H1 (cell line): Measurements from ENCODE around the gene ACY1. TPM values are rescaled to one million over a fixed set of nuclear protein-coding genes. Genes with fewer than 3 reads are reported as not detected.

Source experiments
- CTCF ChIA-PET: fragments of 300-600 bp; sonication (Branson Sonifier 250); formaldehyde crosslinking; loops from one replicate; lab custom pipeline; 2021; ENCODE audit not compliant: partially characterized antibody; lab: Charles Lee
- POLR2A ChIA-PET: fragments of 300-600 bp; sonication (Branson Sonifier 250); formaldehyde crosslinking; loops from one replicate; lab custom pipeline; 2021; ENCODE audit warnings: inconsistent platforms; ENCODE audit not compliant: partially characterized antibody; lab: Charles Lee
- DNase-seq, 2 experiments: peaks; one replicate each; pipeline versions ENCODE4 v3.0.0 to v3.0.0-alpha.2; 2010 to 2022; ENCODE audit warnings: low spot score in 2 of 2, low read depth in 1 of 2, mixed read lengths in 1 of 2
- FAIRE-seq: peaks from 2 replicates; lab custom pipeline; 2011; peaks lifted over from hg19 to GRCh38; lab: Jason Lieb, UNC
- H2AFZ ChIP-seq: 2 replicates; pipeline ENCODE4 v1.8.1; 2012; ENCODE audit warnings: low read length, inconsistent platforms
- H2AK5ac ChIP-seq: 2 replicates; pipeline ENCODE4 v1.6.1; 2013; ENCODE audit warnings: low read depth, low read length
- H2BK120ac ChIP-seq: replicated peaks from 2 replicates; pipeline ENCODE3; 2013; ENCODE audit warnings: low read depth, low read length, inconsistent platforms
- H2BK12ac ChIP-seq: 2 replicates; pipeline ENCODE4 v1.6.1; 2013; ENCODE audit warnings: low read depth, low read length
- H2BK15ac ChIP-seq: 2 replicates; pipeline ENCODE4 v1.6.1; 2013; ENCODE audit warnings: low read length
- H2BK20ac ChIP-seq: 2 replicates; pipeline ENCODE4 v1.6.1; 2013; ENCODE audit warnings: low read length
- H2BK5ac ChIP-seq: 2 replicates; pipeline ENCODE4 v1.6.1; 2013; ENCODE audit warnings: low read depth, low read length
- H3K14ac ChIP-seq: 2 replicates; pipeline ENCODE4 v1.6.1; 2013; ENCODE audit warnings: inconsistent platforms; ENCODE audit not compliant: insufficient read length
- H3K18ac ChIP-seq: 2 replicates; pipeline ENCODE4 v1.6.1; 2013; ENCODE audit warnings: low read length; ENCODE audit errors: extremely low read depth
- H3K23ac ChIP-seq: 2 replicates; pipeline ENCODE4 v1.6.1; 2013; ENCODE audit warnings: inconsistent platforms; ENCODE audit not compliant: insufficient read length
- H3K23me2 ChIP-seq: 2 replicates; pipeline ENCODE4 v1.6.1; 2013; ENCODE audit warnings: low read depth, low read length
- H3K27ac ChIP-seq: 2 replicates; pipeline ENCODE4 v1.6.1; 2011; ENCODE audit warnings: low read depth, low read length, inconsistent platforms
- H3K27me3 ChIP-seq, 4 experiments: replicated peaks in 1 of 4; 1 replicate in 1 of 4; 2 replicates in 3 of 4; pipeline versions ENCODE4 v1.6.1 to v1.8.1; 2011 to 2013; ENCODE audit warnings: low read length in 3 of 4, mild to moderate bottlenecking in 3 of 4, inconsistent platforms in 2 of 4, mixed read lengths in 2 of 4, moderate library complexity in 1 of 4; ENCODE audit not compliant: control insufficient read depth in 3 of 4, insufficient read depth in 3 of 4; ENCODE audit errors: extremely low read depth in 1 of 4
- H3K36me3 ChIP-seq, 4 experiments: 2 replicates each; pipeline versions ENCODE4 v1.6.1 to v1.8.1; 2011 to 2013; ENCODE audit warnings: mild to moderate bottlenecking in 4 of 4, low read length in 3 of 4, moderate library complexity in 2 of 4, control low read depth in 1 of 4, inconsistent platforms in 1 of 4; ENCODE audit not compliant: insufficient read depth in 4 of 4, control insufficient read depth in 2 of 4
- H3K4ac ChIP-seq: replicated peaks from 2 replicates; pipeline ENCODE3; 2013; ENCODE audit warnings: low read length, low read depth, mixed read lengths, inconsistent platforms; ENCODE audit not compliant: insufficient read length
- H3K4me1 ChIP-seq, 4 experiments: replicated peaks in 1 of 4; 1 replicate in 1 of 4; 2 replicates in 3 of 4; pipeline versions ENCODE4 v1.6.1 to v1.8.1; 2011 to 2013; ENCODE audit warnings: low read length in 3 of 4, inconsistent platforms in 2 of 4, mixed read lengths in 1 of 4; ENCODE audit not compliant: insufficient read depth in 4 of 4, control insufficient read depth in 3 of 4
- H3K4me2 ChIP-seq, 2 experiments: 2 replicates each; pipeline versions ENCODE4 v1.6.1 to v1.8.1; 2011 to 2013; ENCODE audit warnings: low read depth in 2 of 2, low read length in 2 of 2, control low read depth in 1 of 2, inconsistent platforms in 1 of 2, mild to moderate bottlenecking in 1 of 2; ENCODE audit not compliant: insufficient read depth in 1 of 2
- H3K4me3 ChIP-seq, 4 experiments: fragments of 200-600, 300-600 bp in 1 of 4; sonication (generic), shearing (Covaris generic), sonication (Bioruptor Twin) in 1 of 4; 2 replicates each; pipeline versions ENCODE4 v1.5.1 to v1.8.1; 2011 to 2016; ENCODE audit warnings: low read length in 4 of 4, low read depth in 3 of 4, control low read depth in 2 of 4, inconsistent platforms in 2 of 4, mild to moderate bottlenecking in 2 of 4, mixed read lengths in 1 of 4, moderate library complexity in 1 of 4; ENCODE audit not compliant: insufficient read depth in 2 of 4; ENCODE audit errors: extremely low read depth in 1 of 4
- H3K56ac ChIP-seq: replicated peaks from 2 replicates; pipeline ENCODE3; 2013; ENCODE audit warnings: low read depth, mild to moderate bottlenecking, mixed read lengths, low read length, inconsistent platforms; ENCODE audit not compliant: insufficient read length
- H3K79me1 ChIP-seq: 2 replicates; pipeline ENCODE4 v1.6.1; 2013; ENCODE audit warnings: low read depth, low read length, control low read depth
- H3K79me2 ChIP-seq, 2 experiments: 2 replicates each; pipeline versions ENCODE4 v1.6.1 to v1.8.1; 2012 to 2013; ENCODE audit warnings: low read length in 2 of 2, mild to moderate bottlenecking in 2 of 2, inconsistent platforms in 1 of 2; ENCODE audit not compliant: insufficient read depth in 2 of 2, control insufficient read depth in 1 of 2
- H3K9ac ChIP-seq, 4 experiments: replicated peaks in 1 of 4; 1 replicate in 1 of 4; 2 replicates in 3 of 4; pipeline versions ENCODE4 v1.6.1 to v1.8.1; 2011 to 2013; ENCODE audit warnings: low read depth in 3 of 4, low read length in 3 of 4, control low read depth in 2 of 4, mild to moderate bottlenecking in 2 of 4, moderate library complexity in 2 of 4, inconsistent platforms in 1 of 4; ENCODE audit errors: extremely low read depth in 1 of 4
- H3K9me3 ChIP-seq, 2 experiments: 2 replicates each; pipeline versions ENCODE4 v1.6.1 to v1.8.1; 2012 to 2013; ENCODE audit warnings: mild to moderate bottlenecking in 2 of 2, moderate library complexity in 2 of 2, control low read depth in 1 of 2, inconsistent platforms in 1 of 2, low read depth in 1 of 2, low read length in 1 of 2, mixed read lengths in 1 of 2; ENCODE audit not compliant: insufficient read depth in 2 of 2
- H4K20me1 ChIP-seq, 2 experiments: replicated peaks in 1 of 2; 2 replicates each; pipeline versions ENCODE3 to v1.8.1; 2011 to 2013; ENCODE audit warnings: inconsistent platforms in 2 of 2, low read length in 2 of 2, mild to moderate bottlenecking in 1 of 2; ENCODE audit not compliant: insufficient read depth in 2 of 2, control insufficient read depth in 1 of 2
- H4K5ac ChIP-seq: 2 replicates; pipeline ENCODE4 v1.6.1; 2013; ENCODE audit warnings: low read length, low read depth, mixed read lengths, inconsistent platforms; ENCODE audit not compliant: insufficient read length
- H4K8ac ChIP-seq: 2 replicates; pipeline ENCODE4 v1.8.0; 2013; ENCODE audit warnings: mild to moderate bottlenecking, moderate library complexity, low read length, inconsistent platforms; ENCODE audit not compliant: insufficient read depth; ENCODE audit errors: extremely low read depth
- H4K91ac ChIP-seq: replicated peaks from 2 replicates; pipeline ENCODE3; 2013; ENCODE audit warnings: low read length, mixed read lengths, inconsistent platforms; ENCODE audit not compliant: insufficient read length
- CTBP2 ChIP-seq: IDR thresholded peaks from 2 replicates; pipeline ENCODE4 v1.7.0; 2011; ENCODE audit warnings: borderline replicate concordance, mild to moderate bottlenecking, moderate library complexity, mixed read lengths, low read length; ENCODE audit not compliant: insufficient read depth, insufficient read length
- CTCF ChIP-seq, 3 experiments: IDR thresholded peaks; 1 replicate in 2 of 3; 2 replicates in 1 of 3; pipeline versions ENCODE4 v1.5.1 to v1.6.1; 2011; ENCODE audit warnings: low read length in 3 of 3, mild to moderate bottlenecking in 3 of 3, inconsistent platforms in 2 of 3, low read depth in 1 of 3, moderate library complexity in 1 of 3; ENCODE audit not compliant: insufficient read depth in 1 of 3; ENCODE audit errors: control extremely low read depth in 1 of 3
- EP300 ChIP-seq, 2 experiments: IDR thresholded peaks; 1 replicate in 1 of 2; 2 replicates in 1 of 2; pipeline ENCODE4 v1.6.1; 2011 to 2012; ENCODE audit warnings: low read depth in 2 of 2, low read length in 2 of 2, mild to moderate bottlenecking in 2 of 2, borderline replicate concordance in 1 of 2, inconsistent platforms in 1 of 2, moderate library complexity in 1 of 2
- GTF2F1 ChIP-seq: IDR thresholded peaks from 2 replicates; pipeline ENCODE4 v1.6.1; 2012; ENCODE audit warnings: low read depth, low read length, improper control_type of control experiment, borderline replicate concordance
- KDM1A ChIP-seq: fragments of 200-600, 300-600 bp; sonication (generic); IDR thresholded peaks from 2 replicates; pipeline ENCODE4 v1.7.1; 2016; ENCODE audit warnings: mild to moderate bottlenecking, low read length, borderline replicate concordance
- RBBP5 ChIP-seq: IDR thresholded peaks from 2 replicates; pipeline ENCODE4 v1.7.1; 2012; ENCODE audit warnings: low read depth, mild to moderate bottlenecking, inconsistent platforms, low read length, moderate library complexity, borderline replicate concordance
- RNF2 ChIP-seq: fragments of 200-900, 300-1000 bp; sonication (generic); IDR thresholded peaks from 2 replicates; pipeline ENCODE4 v1.7.1; 2016; ENCODE audit warnings: borderline replicate concordance, low read depth, mild to moderate bottlenecking, antibody characterized with exemption, low read length; ENCODE audit not compliant: poor library complexity, severe bottlenecking; ENCODE audit errors: missing control alignments
- SP1 ChIP-seq: IDR thresholded peaks from 2 replicates; pipeline ENCODE4 v1.6.1; 2011; ENCODE audit warnings: low read depth, low read length
- SUZ12 ChIP-seq: fragments of 200-600 bp; sonication (generic); IDR thresholded peaks from 2 replicates; pipeline ENCODE4 v1.6.1; 2012; ENCODE audit warnings: mild to moderate bottlenecking, inconsistent platforms, low read length, moderate library complexity, mixed read lengths
- TCF12 ChIP-seq: IDR thresholded peaks from 2 replicates; pipeline ENCODE4 v1.6.1; 2011; ENCODE audit warnings: low read depth, mild to moderate bottlenecking, low read length
- WGBS, 2 experiments: shearing (Covaris generic) in 1 of 2; methylation state at CpG; one replicate each; pipeline versions ENCODE4 v1.1.6 to v1.1.7; 2013 to 2015; ENCODE audit warnings: low lambda C conversion rate in 2 of 2, mixed read lengths in 2 of 2, inconsistent platforms in 1 of 2, low coverage in 1 of 2, missing lambda C conversion rate in 1 of 2; ENCODE audit not compliant: insufficient replicate concordance in 2 of 2, insufficient coverage in 1 of 2, insufficient read length in 1 of 2; ENCODE audit errors: extremely low coverage in 1 of 2, missing lambda C conversion rate in 1 of 2; 5-methylcytosine and 5-hydroxymethylcytosine counted together
- polyA plus RNA-seq, 7 experiments: library from polyadenylated mRNA; depleted of rRNA in 3 of 7; stranded (reverse) in 5 of 7; unstranded in 2 of 7; fragments of >200 nt in 5 of 7; fragments of 200-250 nt in 2 of 7; gene quantifications; 1 replicate in 5 of 7; 2 replicates in 1 of 7; 4 replicates in 1 of 7; pipeline versions ENCODE4 v1.2.1 to v1.2.3, GENCODE V29; 2011 to 2013; ENCODE audit warnings: missing spikeins in 2 of 7, mixed read lengths in 2 of 7
- total RNA-seq: library from RNA; stranded (reverse); fragmentation: NEBNext Ultra II Directional; extraction: Animal tissue kit (Norgen Biotek cat#: 25700); gene quantifications from 2 replicates; pipeline ENCODE4 v1.2.1, GENCODE V29; 2021

The ACY1 gene
- total and polyA plus RNA-seq, 2 of the 8 experiments (the other 6 are each of a cell fraction or from before 2014, with no cell fraction given), result 48.3 to 113 TPM

GRCh38 chr3:51949121-51949520 lies 34.2 kb upstream of the ACY1 start:
- Histone ChIP-seq H3K79me2 (no peaks in the 10 kb centered on the region), H3K9ac (no peak overlapping the region), H3K9me3 (no peaks in the 10 kb centered on the region), H2BK12ac (no peak overlapping the region), H3K4ac (no peak overlapping the region), H3K56ac (no peak overlapping the region), H3K4me1 (no peaks in the 10 kb centered on the region), H3K14ac (no peak overlapping the region), H2BK5ac (no peak overlapping the region), H3K18ac (no peak overlapping the region), H2AFZ (no peak overlapping the region), H4K20me1 (no peaks in the 10 kb centered on the region), H4K91ac (no peak overlapping the region), H3K79me1 (no peaks in the 10 kb centered on the region), H2BK120ac (no peak overlapping the region), H4K8ac (no peak overlapping the region), H3K4me2 (no peak overlapping the region), H2AK5ac (no peak overlapping the region), H3K23me2 (no peaks in the 10 kb centered on the region), H3K4me3 (no peak overlapping the region), H4K5ac (no peak overlapping the region), H3K27ac (no peak overlapping the region), H2BK20ac (no peak overlapping the region), H3K23ac (no peak overlapping the region), H3K36me3 (no peaks in the 10 kb centered on the region), H3K27me3 (peaks cover under 1 to 15% (median 12%) of the 10 kb centered on the region in 4 experiments), H2BK15ac (no peak overlapping the region)
- ChIA-PET CTCF (interaction anchor here (1.2 to 1.9 kb wide), 2 partner anchors 25 to 230 kb away, joined by 3 to 9 read pairs; partner anchors contain the start of gene ABHD14B), POLR2A (interaction anchor here (1.0 to 15.7 kb wide), 3 partner anchors 17 to 44 kb away, joined by 3 to 148 read pairs (median 130); partner anchors contain the start of genes ABHD14B, PCBP4 and RPL29)
- WGBS, 2 experiments, result 95% methylated on average over 5 of the region's 5 CpGs; no CpG with 5 or more reads in 1 of the 2 experiments
- DNase-seq (no peak), FAIRE-seq (no peak)
- no peak for TF ChIP-seq RNF2
- no peak for TF ChIP-seq TCF12
- TF ChIP-seq GTF2F1, result no peak
- no peak for TF ChIP-seq CTBP2
- no peak for TF ChIP-seq RBBP5
- TF ChIP-seq EP300 (IDR thresholded peaks at IDR 0.05; ENCODE audit: borderline replicate concordance in 1 of 2, low read depth in 2 of 2, low read length in 2 of 2), result no peak
- TF ChIP-seq SP1, result no peak
- TF ChIP-seq SUZ12, result no peak
- TF ChIP-seq CTCF (IDR thresholded peaks at IDR 0.05; ENCODE audit: control extremely low read depth in 1 of 3, insufficient read depth in 1 of 3, low read depth in 1 of 3, low read length in 3 of 3), result no peak
- no peak for TF ChIP-seq KDM1A
